ENCODE results near the gene FAM89B.

Gene FAM89B

GRCh38 chr11:65610404-65610803 lies 38.1 kb downstream of the FAM89B start:
- DNase-seq (ENCODE audit: low read depth): no peak

- no peak for DNase-seq (ENCODE audit: low read depth)
These were observed 38.9 kb downstream of the FAM89B start for GRCh38 chr11:65611028-65611757.

GRCh38 chr11:65611758-65612603 lies 39.6 kb downstream of the FAM89B start:
- no peak for DNase-seq (ENCODE audit: low read depth)

GRCh38 chr11:65612691-65613090 lies 40.4 kb downstream of the FAM89B start:
- DNase-seq (ENCODE audit: low read depth): no peak

- no peak for DNase-seq (ENCODE audit: low read depth)
These were observed 41.0 kb downstream of the FAM89B start for GRCh38 chr11:65613091-65613928.

GRCh38 chr11:65615229-65615949 lies 43.1 kb downstream of the FAM89B start, which contains the start of gene PCNX3:
Gene PCNX3, plus strand, starts transcription at chr11:65615776. Its CDS starts 536 bp downstream, at chr11:65616312.
- DNase-seq (ENCODE audit: low read depth): peak; percentile 100

GRCh38 chr11:65615950-65616574 lies 43.7 kb downstream of the FAM89B start:
- DNase-seq (ENCODE audit: low read depth): no peak

- no peak for DNase-seq (ENCODE audit: low read depth)
These were observed 44.2 kb downstream of the FAM89B start for GRCh38 chr11:65616575-65617001.

- DNase-seq (ENCODE audit: low read depth): no peak
These were observed 45.0 kb downstream of the FAM89B start for GRCh38 chr11:65617136-65617850.

- DNase-seq (ENCODE audit: low read depth): no peak
These were observed 45.8 kb downstream of the FAM89B start for GRCh38 chr11:65617990-65618751.

- no peak for DNase-seq (ENCODE audit: low read depth)
These were observed 46.4 kb downstream of the FAM89B start for GRCh38 chr11:65618763-65619162.

- DNase-seq (ENCODE audit: low read depth): no peak
These were observed 47.1 kb downstream of the FAM89B start for GRCh38 chr11:65619281-65619928.

GRCh38 chr11:65620666-65621065 lies 48.3 kb downstream of the FAM89B start:
- DNase-seq (ENCODE audit: low read depth): no peak

GRCh38 chr11:65621460-65621859 lies 49.1 kb downstream of the FAM89B start:
- no peak for DNase-seq (ENCODE audit: low read depth)

GRCh38 chr11:65622011-65622410 lies 49.7 kb downstream of the FAM89B start:
- no peak for DNase-seq (ENCODE audit: low read depth)

- DNase-seq (ENCODE audit: low read depth): no peak
These were observed 50.8 kb downstream of the FAM89B start for GRCh38 chr11:65623177-65623576.
